Measurements from ENCODE around the gene TEAD2.
"Not testable (repeated sequence)": the region's sequence is repeated elsewhere in the genome, so short reads cannot be mapped to it uniquely, and the experiment has no call there.

Gene TEAD2

GRCh38 chr19:49331616-49332055 lies 30.6 kb downstream of the TEAD2 start:
- DNase-seq (ENCODE audit: low spot score), result peak; percentile 34

GRCh38 chr19:49331187-49331586 lies 31.0 kb downstream of the TEAD2 start:
- peak; percentile 34 for DNase-seq (ENCODE audit: low spot score)

GRCh38 chr19:49328741-49329140 lies 33.5 kb downstream of the TEAD2 start:
- no peak for DNase-seq (ENCODE audit: low spot score)

GRCh38 chr19:49327878-49328544 lies 34.2 kb downstream of the TEAD2 start:
- no peak for DNase-seq (ENCODE audit: low spot score)

GRCh38 chr19:49326165-49326704 lies 36.0 kb downstream of the TEAD2 start:
- DNase-seq (ENCODE audit: low spot score), result no peak

- DNase-seq (ENCODE audit: low spot score), result not testable (repeated sequence)
These were observed 36.5 kb downstream of the TEAD2 start for GRCh38 chr19:49325756-49326155.

- no peak for DNase-seq (ENCODE audit: low spot score)
These were observed 37.2 kb downstream of the TEAD2 start, which contains the start of gene SLC6A16 for GRCh38 chr19:49324801-49325576. TSS of gene SLC6A16 (minus strand) at chr19:49325191. CDS start at chr19:49311347, 13,844 bp downstream.

GRCh38 chr19:49318296-49318695 lies 43.9 kb downstream of the TEAD2 start:
- DNase-seq (ENCODE audit: low spot score), result no peak

- no peak for DNase-seq (ENCODE audit: low spot score)
These were observed 45.9 kb downstream of the TEAD2 start for GRCh38 chr19:49316284-49316683.

GRCh38 chr19:49315111-49315510 lies 47.1 kb downstream of the TEAD2 start:
- DNase-seq (ENCODE audit: low spot score), result no peak

- no peak for DNase-seq (ENCODE audit: low spot score)
These were observed 53.1 kb downstream of the TEAD2 start for GRCh38 chr19:49309087-49309486.

- not testable (repeated sequence) for DNase-seq (ENCODE audit: low spot score)
These were observed 55.5 kb downstream of the TEAD2 start for GRCh38 chr19:49306734-49307133.

- DNase-seq (ENCODE audit: low spot score), result no peak
These were observed 60.4 kb downstream of the TEAD2 start for GRCh38 chr19:49301866-49302252.

GRCh38 chr19:49301165-49301865 lies 60.9 kb downstream of the TEAD2 start:
- DNase-seq (ENCODE audit: low spot score), result peak; percentile 80

GRCh38 chr19:49298653-49299052 lies 63.6 kb downstream of the TEAD2 start:
- not testable (repeated sequence) for DNase-seq (ENCODE audit: low spot score)

GRCh38 chr19:49297403-49297802 lies 64.8 kb downstream of the TEAD2 start:
- DNase-seq (ENCODE audit: low spot score), result no peak

- DNase-seq (ENCODE audit: low spot score), result no peak
These were observed 66.9 kb downstream of the TEAD2 start for GRCh38 chr19:49295208-49295880.

GRCh38 chr19:49294401-49294800 lies 67.8 kb downstream of the TEAD2 start:
- DNase-seq (ENCODE audit: low spot score), result no peak

All from left forelimb (tissue), 1 donor.